GM19240 (cell line): ENCODE results near the gene DUSP14.

Source experiments
- DNase-seq: peaks from one replicate; pipeline ENCODE4 v3.0.0; 2011; ENCODE audit warnings: low spot score; ENCODE audit not compliant: insufficient read length

The DUSP14 gene

GRCh38 chr17:37513711-37514110 lies 24.0 kb downstream of the DUSP14 start:
- no peak for DNase-seq

- no peak for DNase-seq
Measured at GRCh38 chr17:37516127-37516571, 26.5 kb downstream of the DUSP14 start.

- no peak for DNase-seq
Measured at GRCh38 chr17:37517881-37518280, 28.2 kb downstream of the DUSP14 start.

GRCh38 chr17:37518826-37519225 lies 29.1 kb downstream of the DUSP14 start:
- DNase-seq: no peak

- no peak for DNase-seq
Measured at GRCh38 chr17:37519251-37519985, 29.7 kb downstream of the DUSP14 start.

- DNase-seq: no peak
Measured at GRCh38 chr17:37520174-37520573, 30.5 kb downstream of the DUSP14 start.

- DNase-seq: no peak
Measured at GRCh38 chr17:37521821-37522220, 32.1 kb downstream of the DUSP14 start.

GRCh38 chr17:37523715-37524219 lies 34.1 kb downstream of the DUSP14 start:
- no peak for DNase-seq

GRCh38 chr17:37527249-37527851 lies 37.7 kb downstream of the DUSP14 start:
- peak; percentile 11 for DNase-seq

- DNase-seq: no peak
Measured at GRCh38 chr17:37530420-37530819, 40.7 kb downstream of the DUSP14 start.

- no peak for DNase-seq
Measured at GRCh38 chr17:37532756-37533155, 43.1 kb downstream of the DUSP14 start.

GRCh38 chr17:37535906-37536305 lies 46.2 kb downstream of the DUSP14 start:
- no peak for DNase-seq

- DNase-seq: no peak
Measured at GRCh38 chr17:37538981-37539659, 49.4 kb downstream of the DUSP14 start.

GRCh38 chr17:37541880-37542660 lies 52.4 kb downstream of the DUSP14 start:
- no peak for DNase-seq

- no peak for DNase-seq
Measured at GRCh38 chr17:37543637-37544052, 54.0 kb downstream of the DUSP14 start.

- DNase-seq: no peak
Measured at GRCh38 chr17:37545486-37545885, 55.8 kb downstream of the DUSP14 start.

- DNase-seq: no peak
Measured at GRCh38 chr17:37546302-37546701, 56.6 kb downstream of the DUSP14 start.

GRCh38 chr17:37547986-37548385 lies 58.3 kb downstream of the DUSP14 start:
- DNase-seq: no peak

GRCh38 chr17:37551788-37552187 lies 62.1 kb downstream of the DUSP14 start:
- DNase-seq: no peak

- DNase-seq: no peak
Measured at GRCh38 chr17:37553401-37553966, 63.8 kb downstream of the DUSP14 start.

- DNase-seq: no peak
Measured at GRCh38 chr17:37555386-37555785, 65.7 kb downstream of the DUSP14 start.
